Psoas muscle (tissue), 8 donors: Measurements from ENCODE around the gene HOXC13. TPM values are rescaled to one million over a fixed set of nuclear protein-coding genes. Genes with fewer than 3 reads are reported as not detected.

Source experiments
- ATAC-seq, 4 donors: fragments of 200-7000 bp; cut with Tn5 transposase; one replicate each; pipeline ENCODE4 v1.9.1; 2020; ENCODE audit warnings: moderate library complexity in 3 of 4, mild to moderate bottlenecking in 2 of 4
- DNase-seq, 2 donors: peaks; one replicate each; pipeline ENCODE4 v3.0.0-alpha.2; 2020
- H3K27ac ChIP-seq: fragments of 200-600 bp; one replicate; pipeline ENCODE4 v1.8.0; 2022
- H3K27me3 ChIP-seq, 3 donors: fragments of 200-600 bp in 1 of 3; one replicate each; pipeline versions ENCODE4 v1.6.1 to v1.8.0; 2013 to 2022; ENCODE audit warnings: low read length in 2 of 3, mild to moderate bottlenecking in 2 of 3, moderate library complexity in 1 of 3; ENCODE audit not compliant: insufficient read depth in 3 of 3
- H3K36me3 ChIP-seq, 2 donors: fragments of 200-600 bp in 1 of 2; one replicate each; pipeline versions ENCODE4 v1.6.1 to v1.8.0; 2013 to 2022; ENCODE audit warnings: low read depth in 1 of 2, mild to moderate bottlenecking in 1 of 2, moderate library complexity in 1 of 2; ENCODE audit not compliant: insufficient read depth in 1 of 2
- H3K4me1 ChIP-seq: fragments of 200-600 bp; one replicate; pipeline ENCODE4 v1.8.0; 2022
- H3K4me3 ChIP-seq: fragments of 200-600 bp; one replicate; pipeline ENCODE4 v1.8.0; 2022; ENCODE audit warnings: mild to moderate bottlenecking
- H3K9me3 ChIP-seq: fragments of 200-600 bp; one replicate; pipeline ENCODE4 v1.8.0; 2022
- WGBS, 3 donors: extraction: QIAGEN DNeasy Blood & Tissue Kit; methylation state at CpG; one replicate each; pipeline versions ENCODE4 v1.1.6 to v1.1.7; 2013; 5-methylcytosine and 5-hydroxymethylcytosine counted together
- intact Hi-C, 2 donors: fragments of 100-400 bp; cut with DNase I; formaldehyde crosslinking; loops; one replicate each; pipeline versions ENCODE4 v1.11.0 to v1.14.2; 2022
- polyA plus RNA-seq, 3 donors: library from polyadenylated mRNA; stranded (reverse); fragments of 200-250 nt; gene quantifications; one replicate each; pipeline ENCODE4 v1.2.3, GENCODE V29; 2013
- total RNA-seq, 4 donors: library from RNA; stranded (reverse); fragmentation: NEBNext Ultra II Directional in 2 of 4; extraction: Animal tissue kit (Norgen Biotek cat#: 25700) in 2 of 4; gene quantifications; one replicate each; pipeline versions ENCODE4 v1.2.1 to v1.2.4, GENCODE V29; 2021 to 2023
- TF ChIP-seq, protein P1 (sequence below): fragments of 200-600 bp; IDR thresholded peaks from one replicate; pipeline ENCODE4 v1.8.0; 2022; ENCODE audit warnings: antibody characterized with exemption
- donor health status: healthy with polysubstance abuse.
- donor health status: DM: no; HTN: no; CAD: no; lungs with moderate emphysema.
- donor health status: Bipolar disorder and iron deficiency.
- donor health status: healthy.
- donor health status: DM: yes; HTN: yes; CAD: no.
- donor health status: DM: no; HTN: no; CAD: no.
- donor health status: DM: no; HTN: no; CAD: no.
- donor health status: DM: yes; HTN: yes; CAD: no.

The HOXC13 gene
- total and polyA plus RNA-seq, 7 donors: 0.23 TPM; not detected in 6

DNA sequence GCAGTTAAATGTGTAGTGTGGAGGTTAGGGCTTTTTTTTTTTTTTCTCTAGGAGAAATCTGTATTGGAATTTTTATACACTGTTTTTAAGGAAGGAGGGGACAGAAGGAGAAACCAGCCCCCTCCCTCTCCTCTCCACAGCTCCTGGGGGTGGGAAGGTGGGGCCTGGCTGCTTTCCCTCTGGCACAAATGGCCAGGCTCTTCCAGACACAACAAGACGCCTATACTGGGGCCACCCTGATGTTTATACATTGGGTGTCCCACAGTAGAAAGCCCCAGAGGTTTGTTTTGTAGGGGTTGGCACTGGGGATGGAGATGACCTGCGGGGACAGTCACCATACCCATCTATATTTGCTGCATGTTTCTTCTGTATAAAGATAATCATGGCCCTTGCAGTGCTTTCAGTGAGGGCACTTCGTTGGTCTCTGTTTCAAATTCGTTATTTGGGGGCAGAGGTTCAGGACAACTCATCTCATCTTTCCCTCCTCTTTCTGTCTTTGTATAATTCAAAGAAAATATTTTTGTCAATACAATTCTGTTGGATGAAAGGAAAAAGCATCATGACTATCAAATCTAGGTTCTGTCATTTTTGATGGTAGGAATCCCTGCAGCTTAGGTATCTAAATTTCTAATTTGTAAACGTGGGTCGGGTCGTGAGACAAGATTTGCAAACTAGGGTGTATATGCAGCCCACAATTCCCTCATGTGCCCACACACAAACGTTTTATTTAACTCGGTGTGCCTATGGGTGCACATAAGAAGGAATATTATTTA lies 38.4 kb downstream of the HOXC13 start:
- TF ChIP-seq, protein P1, sequence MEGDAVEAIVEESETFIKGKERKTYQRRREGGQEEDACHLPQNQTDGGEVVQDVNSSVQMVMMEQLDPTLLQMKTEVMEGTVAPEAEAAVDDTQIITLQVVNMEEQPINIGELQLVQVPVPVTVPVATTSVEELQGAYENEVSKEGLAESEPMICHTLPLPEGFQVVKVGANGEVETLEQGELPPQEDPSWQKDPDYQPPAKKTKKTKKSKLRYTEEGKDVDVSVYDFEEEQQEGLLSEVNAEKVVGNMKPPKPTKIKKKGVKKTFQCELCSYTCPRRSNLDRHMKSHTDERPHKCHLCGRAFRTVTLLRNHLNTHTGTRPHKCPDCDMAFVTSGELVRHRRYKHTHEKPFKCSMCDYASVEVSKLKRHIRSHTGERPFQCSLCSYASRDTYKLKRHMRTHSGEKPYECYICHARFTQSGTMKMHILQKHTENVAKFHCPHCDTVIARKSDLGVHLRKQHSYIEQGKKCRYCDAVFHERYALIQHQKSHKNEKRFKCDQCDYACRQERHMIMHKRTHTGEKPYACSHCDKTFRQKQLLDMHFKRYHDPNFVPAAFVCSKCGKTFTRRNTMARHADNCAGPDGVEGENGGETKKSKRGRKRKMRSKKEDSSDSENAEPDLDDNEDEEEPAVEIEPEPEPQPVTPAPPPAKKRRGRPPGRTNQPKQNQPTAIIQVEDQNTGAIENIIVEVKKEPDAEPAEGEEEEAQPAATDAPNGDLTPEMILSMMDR: no peak
- peak overlapping the region; percentile 71 for H3K27ac ChIP-seq
- peaks cover 5% of the 10 kb centered on the region for H3K4me1 ChIP-seq
- no peaks in the 10 kb centered on the region for H3K9me3 ChIP-seq
- no peaks in the 10 kb centered on the region for H3K36me3 ChIP-seq
- intact Hi-C loops: loop anchor here in 1 of 2 donors (1.0 kb wide), 1 partner anchor 43 kb away; no protein-coding TSS in a partner anchor
- ATAC-seq: no peak
- peak in 1 of 2 donors; percentile 41 for DNase-seq
- no peak overlapping the region for H3K4me3 ChIP-seq
- peaks cover 0 to 51% (median 28%) of the 10 kb centered on the region in 3 donors for H3K27me3 ChIP-seq
- 30 to 41% (median 36%) methylated on average over 9 of the region's 9 CpGs for WGBS, 3 donors

DNA sequence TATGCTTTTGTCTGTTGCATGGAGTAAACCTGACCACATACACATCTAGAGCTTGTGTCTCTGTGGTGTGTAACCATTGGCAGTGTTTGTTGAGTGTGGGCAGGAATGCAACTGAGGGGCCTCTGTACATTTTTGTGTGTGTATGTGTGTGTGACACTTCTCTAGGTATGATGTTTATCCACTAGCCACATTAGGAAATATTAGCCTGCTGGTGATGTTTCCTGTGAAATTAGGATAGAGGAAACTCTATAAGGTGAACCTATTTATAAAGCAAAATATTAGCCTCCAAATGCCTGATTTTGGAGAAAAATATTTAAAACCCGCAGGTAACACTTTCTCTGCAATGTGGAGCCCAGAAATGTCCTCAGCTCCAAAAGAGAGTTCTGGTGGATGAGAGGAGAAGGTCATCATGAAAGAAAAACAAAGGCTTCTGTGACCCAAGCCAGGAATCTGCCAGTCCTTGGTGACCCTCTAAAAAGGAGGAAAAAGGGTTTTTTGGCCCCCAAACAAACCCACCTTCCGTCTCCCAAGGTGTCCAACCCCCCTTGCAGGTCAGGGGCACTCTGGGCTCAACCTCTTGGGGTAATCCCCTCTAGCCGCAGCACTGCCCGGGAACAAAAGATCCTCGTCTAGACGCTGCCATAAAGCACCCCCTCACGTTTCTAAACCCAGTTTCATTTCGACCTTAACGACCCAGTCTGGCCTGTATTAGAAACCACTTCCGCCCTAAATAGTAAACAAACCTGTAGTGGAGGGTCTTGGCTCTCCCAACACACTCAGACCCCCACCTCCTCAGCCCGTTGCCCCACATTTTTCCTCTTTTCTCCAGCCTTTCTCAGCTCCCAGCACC lies 39.2 kb downstream of the HOXC13 start:
- peak overlapping the region; percentile 60 for H3K27ac ChIP-seq
- peaks cover 0 to 46% (median 28%) of the 10 kb centered on the region in 3 donors for H3K27me3 ChIP-seq
- ATAC-seq (no peak), DNase-seq (peak in 1 of 2 donors; percentile 30)
- no peaks in the 10 kb centered on the region for H3K36me3 ChIP-seq
- peak overlapping the region; percentile 42 for H3K4me3 ChIP-seq
- no peaks in the 10 kb centered on the region for H3K9me3 ChIP-seq
- intact Hi-C loops: no loop called here
- TF ChIP-seq, protein P1: no peak
- H3K4me1 ChIP-seq: peaks cover 5% of the 10 kb centered on the region
- WGBS, 3 donors: 18 to 35% (median 26%) methylated on average over 11 of the region's 11 CpGs

DNA sequence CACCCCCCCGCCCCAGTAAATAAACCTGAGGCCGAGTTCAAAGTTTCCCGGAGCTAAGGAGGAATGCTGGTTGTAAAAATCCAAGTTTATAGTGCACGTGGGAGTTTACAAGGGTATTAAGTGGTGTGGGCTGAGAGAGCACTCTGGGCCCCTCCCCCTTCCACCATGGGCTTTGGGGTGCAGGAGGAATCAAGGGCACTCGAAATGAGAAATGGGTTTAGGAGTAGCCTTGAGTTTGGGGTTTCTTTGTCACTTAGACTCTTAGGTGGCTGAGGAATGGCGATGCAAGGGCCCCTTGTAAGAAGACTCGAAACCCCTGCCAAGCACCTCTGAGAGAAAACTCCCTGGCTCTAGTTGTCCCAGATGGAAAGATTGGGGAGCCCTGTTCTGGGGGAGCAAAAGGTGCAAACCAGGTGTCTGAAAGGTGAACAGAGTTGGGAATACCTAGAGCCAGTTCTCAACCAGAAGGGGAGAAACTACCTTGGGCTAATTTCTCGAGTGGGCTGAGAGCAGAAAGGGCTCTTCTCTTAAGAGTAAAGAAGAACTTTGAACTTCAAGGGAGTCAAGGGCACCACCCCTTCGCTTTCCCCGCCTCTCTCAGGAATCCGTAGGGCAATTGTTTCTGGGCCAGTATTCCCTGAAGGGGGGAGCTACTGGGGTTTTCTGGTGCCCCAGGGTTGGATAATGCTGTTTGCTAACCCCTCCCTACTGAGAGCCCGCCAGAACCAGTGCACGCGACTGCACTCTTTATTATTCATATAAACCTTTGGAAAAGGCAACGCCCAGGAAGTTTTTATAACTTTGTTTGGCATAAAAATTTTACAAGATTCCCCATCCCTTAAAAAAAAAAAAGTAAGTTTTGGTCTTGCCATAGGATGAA lies 40.1 kb downstream of the HOXC13 start:
- ATAC-seq (no peak), DNase-seq (peak in 1 of 2 donors; percentile 40)
- WGBS, 3 donors: 41 to 50% (median 43%) methylated on average over 15 of the region's 15 CpGs
- H3K9me3 ChIP-seq: no peaks in the 10 kb centered on the region
- no peak overlapping the region for H3K4me3 ChIP-seq
- TF ChIP-seq, protein P1: no peak
- peaks cover 5% of the 10 kb centered on the region for H3K4me1 ChIP-seq
- H3K36me3 ChIP-seq: no peaks in the 10 kb centered on the region
- H3K27me3 ChIP-seq: peaks cover 0 to 38% (median 22%) of the 10 kb centered on the region in 3 donors
- intact Hi-C loops: no loop called here
- peak overlapping the region; percentile 60 for H3K27ac ChIP-seq

DNA sequence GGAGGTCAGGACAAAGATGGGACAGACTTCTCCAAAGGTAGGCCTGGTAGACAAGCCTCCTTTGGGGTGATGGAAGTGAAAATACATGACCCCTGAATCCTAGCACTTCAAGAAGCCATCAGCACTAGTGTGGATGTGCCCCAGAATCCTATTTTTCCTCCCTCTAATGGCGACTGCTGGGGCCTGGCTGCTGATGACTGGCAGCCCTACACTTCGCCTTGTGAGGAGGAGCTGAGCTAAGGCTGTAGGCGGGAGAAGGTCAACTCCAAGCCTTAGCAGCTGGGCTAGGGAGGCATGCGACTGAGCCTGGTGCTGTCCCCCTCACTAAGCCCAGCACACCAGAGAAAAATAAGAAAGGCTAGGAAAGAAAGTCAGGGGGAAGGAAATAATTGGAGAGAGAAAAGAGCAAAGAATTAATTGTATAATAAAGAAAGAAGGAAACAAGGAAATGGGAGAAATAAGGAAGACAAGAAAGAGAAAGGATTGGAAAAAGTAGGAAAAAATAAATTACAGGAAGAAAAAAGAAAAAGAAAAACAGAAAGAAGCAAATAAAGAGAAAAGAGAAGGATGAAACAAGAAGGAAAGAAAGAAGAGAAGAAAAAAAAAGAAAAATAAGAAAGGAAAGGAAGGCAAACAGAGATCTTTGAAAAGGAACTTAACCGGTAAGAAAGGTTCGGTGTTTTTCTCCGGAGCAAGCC lies 41.6 kb downstream of the HOXC13 start:
- TF ChIP-seq, protein P1: no peak
- peaks cover 0 to 24% (median 11%) of the 10 kb centered on the region in 3 donors for H3K27me3 ChIP-seq
- ATAC-seq (peak in 2 of 4 donors; percentile 19 to 30), DNase-seq (peak in 1 of 2 donors; percentile 60)
- WGBS, 3 donors: 23 to 37% (median 37%) methylated on average over 7 of the region's 7 CpGs
- H3K4me1 ChIP-seq: peaks cover 5% of the 10 kb centered on the region
- H3K27ac ChIP-seq: peak overlapping the region; percentile 95
- no peaks in the 10 kb centered on the region for H3K9me3 ChIP-seq
- peak overlapping the region; percentile 79 for H3K4me3 ChIP-seq
- no peaks in the 10 kb centered on the region for H3K36me3 ChIP-seq
- intact Hi-C loops: loop anchor here in 1 of 2 donors (10.0 kb wide), 1 partner anchor 395 kb away; no protein-coding TSS in a partner anchor
